ENCODE results near the gene FAM204A.

GRCh38 chr10:118256209-118256608 is 85.9 kb downstream of the FAM204A start:
- TF ChIP-seq, protein P1, sequence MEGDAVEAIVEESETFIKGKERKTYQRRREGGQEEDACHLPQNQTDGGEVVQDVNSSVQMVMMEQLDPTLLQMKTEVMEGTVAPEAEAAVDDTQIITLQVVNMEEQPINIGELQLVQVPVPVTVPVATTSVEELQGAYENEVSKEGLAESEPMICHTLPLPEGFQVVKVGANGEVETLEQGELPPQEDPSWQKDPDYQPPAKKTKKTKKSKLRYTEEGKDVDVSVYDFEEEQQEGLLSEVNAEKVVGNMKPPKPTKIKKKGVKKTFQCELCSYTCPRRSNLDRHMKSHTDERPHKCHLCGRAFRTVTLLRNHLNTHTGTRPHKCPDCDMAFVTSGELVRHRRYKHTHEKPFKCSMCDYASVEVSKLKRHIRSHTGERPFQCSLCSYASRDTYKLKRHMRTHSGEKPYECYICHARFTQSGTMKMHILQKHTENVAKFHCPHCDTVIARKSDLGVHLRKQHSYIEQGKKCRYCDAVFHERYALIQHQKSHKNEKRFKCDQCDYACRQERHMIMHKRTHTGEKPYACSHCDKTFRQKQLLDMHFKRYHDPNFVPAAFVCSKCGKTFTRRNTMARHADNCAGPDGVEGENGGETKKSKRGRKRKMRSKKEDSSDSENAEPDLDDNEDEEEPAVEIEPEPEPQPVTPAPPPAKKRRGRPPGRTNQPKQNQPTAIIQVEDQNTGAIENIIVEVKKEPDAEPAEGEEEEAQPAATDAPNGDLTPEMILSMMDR (conservative IDR thresholded peaks at IDR 0.05; ENCODE audit: low read depth, low read length): no peak
- TF ChIP-seq EZH2 (IDR thresholded peaks at IDR 0.05; ENCODE audit: borderline replicate concordance, low read depth, low read length, poor library complexity, severe bottlenecking): no peak
